GM12865 (cell line): Measurements from ENCODE around the gene SLC9A9.

Experiments used
- DNase-seq: peaks from one replicate; pipeline ENCODE4 v3.0.0; 2010; ENCODE audit warnings: low read depth
- H3K4me3 ChIP-seq: 2 replicates; pipeline ENCODE4 v1.5.1; 2011; ENCODE audit warnings: mild to moderate bottlenecking, low read depth, low read length, control low read depth
- CTCF ChIP-seq: IDR thresholded peaks from 2 replicates; pipeline ENCODE4 v1.5.1; 2011; ENCODE audit warnings: low read length, control low read depth, low read depth, inconsistent platforms; ENCODE audit not compliant: insufficient read depth; ENCODE audit errors: missing control alignments

SLC9A9 gene

GRCh38 chr3:143269741-143270140, 578.5 kb downstream of the SLC9A9 start:
- no peak for TF ChIP-seq CTCF
- H3K4me3 ChIP-seq = no peak overlapping the region
- DNase-seq = no peak

- TF ChIP-seq CTCF = no peak
These were observed 580.3 kb downstream of the SLC9A9 start for GRCh38 chr3:143267989-143268388.

GRCh38 chr3:143266927-143267326, 581.3 kb downstream of the SLC9A9 start:
- no peak for TF ChIP-seq CTCF
- no peak overlapping the region for H3K4me3 ChIP-seq
- DNase-seq = peak; percentile 6

More at GRCh38 chr3:143267989-143268388, 580.3 kb downstream of the SLC9A9 start:
- DNase-seq = no peak
- H3K4me3 ChIP-seq = no peak overlapping the region

- TF ChIP-seq CTCF = no peak
- no peak overlapping the region for H3K4me3 ChIP-seq
- DNase-seq = no peak
These were observed 581.8 kb downstream of the SLC9A9 start for GRCh38 chr3:143266511-143266910.

- no peak for DNase-seq
- no peak for TF ChIP-seq CTCF
- no peak overlapping the region for H3K4me3 ChIP-seq
These were observed 582.7 kb downstream of the SLC9A9 start for GRCh38 chr3:143265501-143266070.

- TF ChIP-seq CTCF = no peak
- H3K4me3 ChIP-seq = no peak overlapping the region
- peak; percentile 19 for DNase-seq
These were observed 584.3 kb downstream of the SLC9A9 start for GRCh38 chr3:143263852-143264513.

GRCh38 chr3:143261848-143262247, 586.4 kb downstream of the SLC9A9 start:
- no peak for DNase-seq
- H3K4me3 ChIP-seq = no peak overlapping the region
- no peak for TF ChIP-seq CTCF
